Esophagus mucosa (tissue), 1 donor: ENCODE data around the gene TRMT61A. TPM values are rescaled to one million over a fixed set of nuclear protein-coding genes. Genes with fewer than 3 reads are reported as not detected.
A peak's percentile ranks its signal among the peaks of the same experiment; 100 is the strongest.
"Not testable (repeated sequence)": the region's sequence is repeated elsewhere in the genome, so short reads cannot be mapped to it uniquely, and the experiment has no call there.

Experiments used
- ATAC-seq: fragments of 200-7000 bp; cut with Tn5 transposase; one replicate; pipeline ENCODE4 v1.9.1; 2020
- total RNA-seq: library from RNA; stranded (reverse); gene quantifications from one replicate; pipeline ENCODE4 v1.2.4, GENCODE V29; 2023
- donor health status: DM: yes; HTN: yes; CAD: no.

Gene TRMT61A
- total RNA-seq, 1 donor from 2014 or later = 6.1 TPM

GRCh38 chr14:103523575-103523954 lies 5.4 kb upstream of the TRMT61A start:
- ATAC-seq = no peak

DNA sequence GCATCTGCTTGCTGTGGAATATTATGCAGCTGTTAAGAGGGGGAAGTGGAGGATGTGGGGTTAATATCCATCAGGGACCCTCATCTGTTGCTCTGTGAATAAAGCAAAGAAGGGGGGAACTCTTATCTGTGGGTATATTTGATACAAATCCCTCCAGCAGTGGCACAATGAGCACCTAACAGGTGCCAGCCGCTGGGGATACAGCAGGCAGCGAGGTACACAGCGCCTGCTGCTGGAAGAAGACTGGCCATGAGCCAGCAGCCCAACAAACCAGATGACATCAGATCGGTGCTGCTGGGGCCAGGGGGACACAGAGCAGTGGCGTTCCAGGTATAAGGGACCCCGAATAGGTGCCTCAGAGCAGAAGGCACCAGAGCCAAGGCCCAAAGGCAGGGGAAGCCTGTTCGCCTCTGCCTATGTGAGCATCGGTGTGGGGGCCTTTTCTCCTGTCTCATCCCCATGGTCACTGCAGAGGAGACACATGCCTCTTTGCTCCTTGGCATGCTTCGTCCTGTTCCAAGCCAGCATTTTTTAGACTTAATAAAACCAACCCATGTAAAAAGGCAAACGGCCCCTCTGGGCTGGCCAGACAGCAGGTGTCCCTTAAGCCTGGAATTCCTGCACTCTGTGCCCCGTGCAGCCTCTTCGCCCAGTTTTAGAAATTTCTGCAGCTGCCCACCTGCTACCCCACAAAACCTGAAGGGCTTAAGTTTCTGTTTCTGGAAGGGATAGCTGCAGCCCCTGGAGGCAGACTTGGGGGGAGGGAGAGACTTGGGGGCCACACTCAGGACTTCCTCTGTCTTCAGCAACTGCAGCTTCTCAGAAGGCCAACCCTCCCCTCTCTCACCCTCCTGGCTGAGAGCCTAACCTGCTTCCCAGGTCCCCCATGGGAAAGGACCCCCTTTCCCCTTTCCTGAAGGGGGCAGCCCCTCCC lies 4.7 kb upstream of the TRMT61A start:
- no peak for ATAC-seq

- ATAC-seq = not testable (repeated sequence)
Measured at GRCh38 chr14:103525430-103526246, 3.4 kb upstream of the TRMT61A start.

DNA sequence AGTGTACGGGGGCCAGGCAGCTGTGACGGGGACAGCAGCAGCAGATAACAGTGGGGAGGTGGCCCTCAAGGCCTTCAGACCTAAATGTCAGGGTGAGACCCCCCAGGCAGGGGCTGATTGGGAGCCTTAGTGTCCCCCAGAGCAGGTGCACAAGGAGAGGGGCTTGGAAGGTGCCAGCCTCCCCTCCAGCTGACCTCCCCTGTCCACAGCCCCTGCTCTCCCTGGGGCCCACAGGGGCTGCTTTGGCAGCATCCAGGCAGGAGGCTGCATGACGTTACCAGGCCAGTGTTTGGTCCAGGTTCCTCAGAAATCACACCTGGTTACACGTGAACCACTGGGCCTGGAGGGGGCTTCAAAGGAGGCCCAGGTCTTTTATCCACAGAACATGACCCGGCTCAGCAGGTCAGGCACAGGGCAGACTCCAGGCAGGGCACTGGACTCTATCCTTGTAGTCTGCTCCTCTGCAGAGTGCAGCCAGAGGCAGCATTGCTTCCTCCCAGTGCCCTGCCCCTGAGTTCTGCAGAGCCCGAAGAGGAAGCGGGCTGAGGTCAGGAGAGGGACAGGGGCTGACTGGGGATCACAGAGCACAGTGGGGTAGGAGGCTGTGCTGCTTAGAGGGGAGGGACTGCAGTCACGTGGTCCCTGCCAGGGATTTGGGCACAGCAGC lies 2.6 kb upstream of the TRMT61A start:
- ATAC-seq = no peak

- no peak for ATAC-seq
Measured at GRCh38 chr14:103526914-103527248, 2.1 kb upstream of the TRMT61A start.

- ATAC-seq = peak; percentile 12
Measured at GRCh38 chr14:103527408-103528145, 1.4 kb upstream of the TRMT61A start.

- peak; percentile 3 for ATAC-seq
Measured at GRCh38 chr14:103528146-103528586, 830 bp upstream of the TRMT61A start.

DNA sequence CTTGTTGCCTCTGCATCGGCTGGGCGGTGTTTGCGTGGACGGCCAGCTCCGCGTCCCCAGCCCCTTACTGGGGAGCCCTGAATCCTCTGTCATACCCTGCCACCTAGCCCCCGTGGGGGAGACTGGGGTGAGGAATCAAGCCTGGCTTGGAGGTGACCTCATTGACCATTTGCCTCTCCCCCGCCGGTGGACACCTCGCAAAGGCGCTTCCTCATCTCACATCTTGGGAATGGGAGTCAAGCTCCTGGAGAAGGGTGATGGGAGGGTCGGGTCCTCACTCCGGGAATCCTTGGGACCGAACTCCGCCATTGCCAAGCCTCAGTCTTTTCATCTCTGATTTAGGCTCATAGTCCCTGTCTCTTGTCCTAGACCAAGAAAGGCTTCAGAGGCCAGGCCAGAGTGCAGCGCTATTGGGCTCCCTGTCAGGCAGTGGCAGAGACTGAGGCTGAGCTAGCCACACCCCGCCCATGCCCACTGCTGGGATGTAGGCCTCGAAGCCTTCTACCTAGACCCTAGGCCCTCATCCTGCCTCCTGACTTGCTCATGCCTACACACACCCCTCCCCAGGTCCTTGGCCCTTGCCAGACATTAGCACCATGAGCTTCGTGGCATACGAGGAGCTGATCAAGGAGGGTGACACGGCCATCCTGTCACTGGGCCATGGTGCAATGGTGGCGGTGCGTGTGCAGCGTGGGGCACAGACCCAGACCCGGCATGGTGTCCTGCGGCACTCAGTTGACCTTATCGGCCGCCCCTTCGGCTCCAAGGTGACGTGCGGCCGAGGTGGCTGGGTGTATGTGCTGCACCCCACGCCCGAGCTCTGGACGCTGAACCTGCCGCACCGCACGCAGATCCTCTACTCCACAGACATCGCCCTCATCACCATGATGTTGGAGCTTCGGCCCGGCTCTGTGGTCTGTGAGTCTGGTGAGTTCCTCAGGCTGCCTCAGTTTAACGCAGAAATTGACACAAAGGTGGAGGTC lies 678 bp downstream of the TRMT61A start:
- no peak for ATAC-seq

DNA sequence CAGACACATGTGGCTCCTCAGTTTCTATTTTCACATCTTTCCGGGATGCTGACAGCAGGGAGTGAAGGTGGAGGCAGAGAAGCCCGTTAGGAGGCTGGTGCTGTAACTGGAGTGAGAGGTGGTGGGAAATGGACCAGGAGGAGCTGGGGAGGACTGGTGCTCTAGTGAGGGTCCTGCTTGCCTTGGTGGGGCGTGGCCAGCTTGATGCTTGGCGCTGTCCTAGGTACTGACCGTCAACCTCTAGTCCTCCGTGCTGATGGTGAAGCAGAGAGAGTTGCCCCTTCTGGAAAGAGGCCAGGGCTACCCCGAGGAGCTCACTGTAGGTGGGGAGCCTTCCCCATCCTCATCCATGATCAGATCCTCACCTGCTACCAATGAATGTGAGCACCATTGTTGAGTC lies 1.4 kb downstream of the TRMT61A start:
- no peak for ATAC-seq

GRCh38 chr14:103530831-103531230 lies 1.8 kb downstream of the TRMT61A start:
- ATAC-seq = no peak

GRCh38 chr14:103531421-103532215 lies 2.6 kb downstream of the TRMT61A start:
- no peak for ATAC-seq

- no peak for ATAC-seq
Measured at GRCh38 chr14:103532216-103533136, 3.5 kb downstream of the TRMT61A start.

GRCh38 chr14:103533137-103533998 lies 4.4 kb downstream of the TRMT61A start:
- no peak for ATAC-seq

DNA sequence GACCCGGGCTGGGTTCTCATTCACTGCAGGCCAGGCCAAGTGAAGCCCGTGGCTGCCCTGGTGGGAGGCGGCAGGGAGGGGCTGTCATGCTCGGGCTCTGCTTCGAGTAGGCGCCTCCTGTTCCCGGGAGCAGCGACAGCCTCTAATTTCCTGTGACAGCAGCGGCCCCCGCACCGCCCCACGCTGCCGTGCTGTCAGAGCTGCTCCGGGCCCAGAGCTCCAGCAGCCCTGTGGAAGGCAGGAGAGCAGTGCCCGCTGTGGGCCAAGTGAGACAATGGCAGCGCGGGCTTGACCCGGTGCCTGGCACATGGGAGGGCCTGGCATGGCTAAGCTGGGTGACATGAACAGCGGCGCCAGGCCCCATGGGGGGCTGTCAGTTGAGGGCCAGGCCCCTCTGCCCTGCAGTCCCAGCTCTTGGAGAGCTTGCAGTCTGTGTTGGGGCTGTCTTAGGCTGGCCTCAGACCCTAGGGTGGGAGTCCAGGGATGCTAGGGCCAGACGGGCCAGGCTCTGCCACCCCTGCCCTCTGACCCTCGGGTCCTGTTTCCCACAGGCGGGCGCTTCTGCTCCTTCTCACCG lies 5.1 kb downstream of the TRMT61A start:
- no peak for ATAC-seq

- ATAC-seq = no peak
Measured at GRCh38 chr14:103534576-103535061, 5.6 kb downstream of the TRMT61A start.

DNA sequence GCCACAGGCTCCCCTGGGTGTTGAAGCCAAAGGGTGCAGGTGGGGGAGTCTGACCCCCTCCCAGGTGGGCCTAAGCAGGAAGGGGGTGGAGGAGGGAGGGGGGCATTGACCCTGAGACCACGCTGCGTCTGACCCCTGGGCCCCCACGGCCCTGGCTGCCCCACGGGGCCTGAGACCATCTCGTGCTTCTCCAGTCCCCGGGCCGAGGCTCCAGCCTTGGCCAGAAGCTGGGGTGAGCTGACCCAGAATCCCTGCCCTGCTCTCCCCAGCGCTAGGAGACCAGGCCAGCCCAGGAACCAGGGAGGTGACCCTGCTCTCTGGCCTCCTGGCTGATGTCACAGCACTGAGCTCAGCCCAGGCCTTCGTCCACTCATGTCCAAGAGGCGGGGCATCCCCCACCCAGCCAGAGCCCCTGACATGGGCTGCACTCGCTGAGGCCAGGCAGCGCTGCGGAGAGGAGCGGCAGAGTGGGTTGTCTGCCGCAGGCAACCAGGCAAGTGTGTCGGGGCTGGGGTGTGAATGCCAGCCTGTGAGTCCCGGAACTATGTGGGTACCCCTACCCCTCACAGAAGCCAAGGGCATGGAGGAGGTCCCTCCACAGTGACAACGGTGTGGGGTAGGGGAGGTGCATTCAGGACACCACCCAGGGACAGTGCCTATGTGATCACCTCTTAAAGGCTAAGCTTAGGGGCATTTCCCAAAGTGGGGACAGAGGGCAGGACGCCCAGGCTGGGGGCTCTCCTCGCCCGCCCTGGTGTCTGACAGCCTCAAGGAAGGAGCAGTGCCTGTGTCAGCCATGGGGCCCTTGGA lies 6.3 kb downstream of the TRMT61A start:
- ATAC-seq = no peak
